ENCODE measurements around the gene HIGD2A. TPM values are rescaled to one million over a fixed set of nuclear protein-coding genes. Genes with fewer than 3 reads are reported as not detected.

HIGD2A gene
- total RNA-seq, 6 donors from 2014 or later = 46.5 to 108 (median 93.6) TPM

DNA sequence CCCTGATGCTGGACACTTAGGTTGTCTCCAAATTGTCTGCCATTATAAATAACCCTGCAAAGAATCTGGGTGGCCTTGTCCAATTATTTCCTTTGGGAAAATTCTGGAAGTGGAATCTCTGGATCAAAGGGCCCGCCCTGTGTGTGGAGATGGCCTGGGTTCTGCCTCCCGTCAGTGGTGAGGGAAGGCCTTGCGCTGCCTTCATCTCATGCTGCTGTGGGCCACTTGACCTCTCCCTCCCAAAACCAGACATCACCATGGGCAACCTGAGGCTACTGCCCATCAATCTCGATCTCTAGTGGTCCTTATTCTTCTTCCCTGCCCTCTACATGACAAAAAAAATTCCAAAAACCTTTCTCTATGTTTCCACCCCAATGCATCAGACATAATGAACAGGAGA is 21.2 kb downstream of the HIGD2A start:
- peaks cover 23 to 37% (median 31%) of the 10 kb centered on the region in 4 donors for H3K4me1 ChIP-seq
- no peaks in the 10 kb centered on the region for H3K9me3 ChIP-seq
- no peak overlapping the region for H3K27ac ChIP-seq
- 93 to 98% methylated on average over 4 of the region's 4 CpGs for WGBS, 2 donors
- ATAC-seq (ENCODE audit: low FRiP score in 2 of 2) = no peak
- no peak for DNase-seq
- H3K36me3 ChIP-seq = peaks cover 2 to 46% (median 36%) of the 10 kb centered on the region in 4 donors
- no peak for TF ChIP-seq POLR2AphosphoS5 (IDR thresholded peaks at IDR 0.05)
- TF ChIP-seq POLR2A (IDR thresholded peaks at IDR 0.05) = no peak
- TF ChIP-seq EP300 (IDR thresholded peaks at IDR 0.05) = no peak
- TF ChIP-seq, protein P1, sequence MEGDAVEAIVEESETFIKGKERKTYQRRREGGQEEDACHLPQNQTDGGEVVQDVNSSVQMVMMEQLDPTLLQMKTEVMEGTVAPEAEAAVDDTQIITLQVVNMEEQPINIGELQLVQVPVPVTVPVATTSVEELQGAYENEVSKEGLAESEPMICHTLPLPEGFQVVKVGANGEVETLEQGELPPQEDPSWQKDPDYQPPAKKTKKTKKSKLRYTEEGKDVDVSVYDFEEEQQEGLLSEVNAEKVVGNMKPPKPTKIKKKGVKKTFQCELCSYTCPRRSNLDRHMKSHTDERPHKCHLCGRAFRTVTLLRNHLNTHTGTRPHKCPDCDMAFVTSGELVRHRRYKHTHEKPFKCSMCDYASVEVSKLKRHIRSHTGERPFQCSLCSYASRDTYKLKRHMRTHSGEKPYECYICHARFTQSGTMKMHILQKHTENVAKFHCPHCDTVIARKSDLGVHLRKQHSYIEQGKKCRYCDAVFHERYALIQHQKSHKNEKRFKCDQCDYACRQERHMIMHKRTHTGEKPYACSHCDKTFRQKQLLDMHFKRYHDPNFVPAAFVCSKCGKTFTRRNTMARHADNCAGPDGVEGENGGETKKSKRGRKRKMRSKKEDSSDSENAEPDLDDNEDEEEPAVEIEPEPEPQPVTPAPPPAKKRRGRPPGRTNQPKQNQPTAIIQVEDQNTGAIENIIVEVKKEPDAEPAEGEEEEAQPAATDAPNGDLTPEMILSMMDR (IDR thresholded peaks at IDR 0.05) = no peak
- no peaks in the 10 kb centered on the region for H3K27me3 ChIP-seq
- H3K4me3 ChIP-seq = no peak overlapping the region

DNA sequence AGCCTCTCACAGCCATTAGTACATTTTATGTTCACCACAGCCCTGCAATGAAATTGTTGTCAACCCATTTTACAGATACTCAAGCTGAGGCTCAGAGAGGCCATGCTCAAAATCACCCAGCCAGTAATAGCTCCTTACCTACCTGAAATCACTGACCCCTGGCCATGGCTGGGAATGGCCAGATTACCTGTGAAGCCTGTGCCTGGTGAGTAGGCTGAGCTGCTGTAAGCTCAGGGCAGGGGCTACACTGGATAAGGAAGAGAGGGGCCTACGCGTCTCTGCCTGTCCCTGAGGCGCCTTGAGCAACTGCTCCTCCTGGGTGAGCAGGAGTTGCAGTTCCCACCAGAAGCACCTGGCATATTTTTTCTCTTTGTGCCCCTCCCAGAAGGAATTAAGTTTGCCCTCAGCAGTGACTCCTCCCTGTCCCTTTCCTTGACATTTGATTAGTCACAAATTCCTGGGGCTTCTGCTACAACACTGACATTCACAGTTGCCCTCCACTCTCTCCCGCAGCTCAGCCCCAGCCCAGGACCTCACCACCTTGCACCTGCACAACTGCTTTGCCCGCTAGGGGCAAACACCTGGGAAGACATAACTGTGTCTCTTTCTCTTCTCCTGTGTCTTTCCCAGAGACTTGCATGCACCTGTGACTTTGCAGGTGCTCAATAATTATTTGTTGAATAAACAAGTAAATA is 22.1 kb downstream of the HIGD2A start:
- Histone ChIP-seq H3K4me1 (peaks cover 31 to 46% (median 39%) of the 10 kb centered on the region in 4 donors), H3K9me3 (no peaks in the 10 kb centered on the region), H3K36me3 (peaks cover 2 to 43% (median 34%) of the 10 kb centered on the region in 4 donors), H3K27ac (no peak overlapping the region), H3K27me3 (no peaks in the 10 kb centered on the region), H3K4me3 (no peak overlapping the region)
- DNase-seq = no peak
- no peak for ATAC-seq (ENCODE audit: low FRiP score in 2 of 2)
- 93 to 96% methylated on average over 3 to 5 of the region's 5 CpGs for WGBS, 2 donors
- TF ChIP-seq POLR2A (IDR thresholded peaks at IDR 0.05) (no peak), POLR2AphosphoS5 (IDR thresholded peaks at IDR 0.05) (no peak), EP300 (IDR thresholded peaks at IDR 0.05) (no peak)
- TF ChIP-seq, protein P1 (IDR thresholded peaks at IDR 0.05) = no peak

GRCh38 chr5:176412517-176413254 is 24.1 kb downstream of the HIGD2A start:
- WGBS, 2 donors = 74 to 85% methylated on average over 10 of the region's 10 CpGs
- H3K4me1 ChIP-seq = peaks cover 37 to 54% (median 48%) of the 10 kb centered on the region in 4 donors

DNA sequence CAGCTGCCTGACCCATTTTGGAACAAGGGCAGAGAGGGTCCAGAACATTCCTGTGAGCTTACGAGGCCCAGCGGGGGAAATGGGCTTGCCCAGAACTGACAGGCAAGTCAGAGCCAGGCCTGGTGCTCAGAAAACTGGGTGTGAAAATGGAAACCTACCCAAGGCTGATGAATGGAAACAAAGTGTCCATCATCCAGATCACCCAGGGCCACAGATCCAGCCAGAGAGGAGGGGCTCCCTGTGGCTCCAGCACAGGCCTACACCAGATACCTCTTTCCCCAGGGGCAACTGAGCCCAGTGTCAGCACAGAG is 24.7 kb downstream of the HIGD2A start:
- Histone ChIP-seq H3K36me3 (peaks cover 0 to 18% (median 14%) of the 10 kb centered on the region in 4 donors), H3K4me1 (peaks cover 37 to 54% (median 48%) of the 10 kb centered on the region in 4 donors), H3K27ac (peak overlapping the region; percentile 12 to 95 (median 48)), H3K27me3 (no peaks in the 10 kb centered on the region), H3K4me3 (no peak overlapping the region), H3K9me3 (no peaks in the 10 kb centered on the region)
- TF ChIP-seq POLR2AphosphoS5 (IDR thresholded peaks at IDR 0.05) = peak in 1 of 2 donors; percentile 23
- TF ChIP-seq, protein P1 (IDR thresholded peaks at IDR 0.05) = no peak
- DNase-seq (no peak), ATAC-seq (ENCODE audit: low FRiP score in 2 of 2) (no peak)
- WGBS, 2 donors = 88 to 89% methylated on average over 2 of the region's 2 CpGs

More at GRCh38 chr5:176412517-176413254, 24.1 kb downstream of the HIGD2A start:
- H3K27ac ChIP-seq = peak overlapping the region; percentile 12 to 95 (median 40)
- DNase-seq = no peak
- TF ChIP-seq POLR2A (IDR thresholded peaks at IDR 0.05) = no peak
- TF ChIP-seq POLR2AphosphoS5 (IDR thresholded peaks at IDR 0.05) = no peak
- TF ChIP-seq, protein P1 (IDR thresholded peaks at IDR 0.05) = no peak
- TF ChIP-seq EP300 (IDR thresholded peaks at IDR 0.05) = no peak
- no peak for ATAC-seq (ENCODE audit: low FRiP score in 2 of 2)
- no peaks in the 10 kb centered on the region for H3K27me3 ChIP-seq
- H3K9me3 ChIP-seq = no peaks in the 10 kb centered on the region
- no peak overlapping the region for H3K4me3 ChIP-seq
- peaks cover 0 to 23% (median 19%) of the 10 kb centered on the region in 4 donors for H3K36me3 ChIP-seq
